Measurements from ENCODE around the gene RPS3. TPM values are rescaled to one million over a fixed set of nuclear protein-coding genes. Genes with fewer than 3 reads are reported as not detected.

The RPS3 gene
- polyA plus RNA-seq, 1 donor (not counting 4 experiments of a cell fraction or from before 2014, with no cell fraction given): 3,843 TPM

DNA sequence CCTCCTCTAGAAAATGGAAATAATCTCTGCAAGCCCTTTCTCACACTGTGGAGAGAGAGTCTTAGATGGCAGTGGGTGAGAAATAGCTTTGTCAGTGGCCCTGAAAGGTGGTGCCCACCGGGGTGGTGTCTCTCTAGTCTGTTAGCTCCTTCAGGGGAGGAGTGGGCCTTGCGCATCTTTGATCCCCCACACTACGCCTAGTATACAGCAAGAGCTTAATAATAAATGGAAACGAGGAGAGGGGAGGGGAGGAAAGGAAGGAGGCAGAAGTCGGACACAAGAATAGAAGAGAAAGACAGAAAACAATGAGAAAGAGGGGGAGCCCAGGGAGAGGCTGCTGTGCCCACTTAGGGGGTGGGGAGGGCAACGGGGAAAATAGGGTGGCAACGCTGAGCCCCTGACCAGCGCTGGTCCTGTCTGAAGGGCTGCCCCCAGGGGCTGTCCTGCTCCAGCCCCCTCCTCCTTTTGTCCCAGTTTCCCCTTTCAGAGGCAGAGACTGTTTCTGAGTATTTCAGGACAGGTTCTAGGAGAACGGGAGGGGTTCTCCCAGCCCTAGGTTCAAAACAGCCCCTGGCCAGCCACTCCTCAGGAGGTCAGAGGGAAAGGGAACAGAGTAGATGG is 49.1 kb upstream of the RPS3 start:
- no peak for TF ChIP-seq EZH2 (IDR thresholded peaks at IDR 0.05; ENCODE audit: low read length)
- TF ChIP-seq CTCF (optimal IDR thresholded peaks at IDR 0.05 in 1 of 3, IDR thresholded peaks at IDR 0.05 in 1 of 3, conservative IDR thresholded peaks at IDR 0.05 in 1 of 3; ENCODE audit: extremely low read depth in 1 of 3, insufficient read depth in 2 of 3, low read length in 3 of 3): no peak
- Histone ChIP-seq H3K9me1 (ENCODE audit: control insufficient read depth, extremely low read depth, insufficient read depth, low read length) (no peaks in the 10 kb centered on the region), H3K9me3 (ENCODE audit: control insufficient read depth, low read depth, low read length) (no peaks in the 10 kb centered on the region), H3K79me2 (ENCODE audit: control insufficient read depth, insufficient read depth, low read length) (no peaks in the 10 kb centered on the region), H3K4me1 (ENCODE audit: control insufficient read depth, extremely low read depth, insufficient read depth, low read length) (peaks cover 14% of the 10 kb centered on the region), H3K27me3 (ENCODE audit: control insufficient read depth, extremely low read depth, insufficient read depth, low read length) (peaks cover 3% of the 10 kb centered on the region), H3K4me3 (ENCODE audit: control insufficient read depth in 2 of 3, extremely low read depth in 1 of 3, insufficient read depth in 2 of 3, low read depth in 1 of 3, low read length in 3 of 3) (no peak overlapping the region), H3K27ac (ENCODE audit: control insufficient read depth, insufficient read depth, low read length) (no peak overlapping the region), H4K20me1 (ENCODE audit: control insufficient read depth, extremely low read depth, insufficient read depth, low read length) (no peaks in the 10 kb centered on the region), H3K9ac (ENCODE audit: control insufficient read depth, extremely low read depth, insufficient read depth, low read length) (no peak overlapping the region), H3K36me3 (ENCODE audit: control insufficient read depth in 2 of 2, extremely low read depth in 1 of 2, insufficient read depth in 2 of 2, low read length in 2 of 2) (no peaks in the 10 kb centered on the region), H2AFZ (ENCODE audit: control insufficient read depth, low read length) (no peak overlapping the region), H3K4me2 (ENCODE audit: control insufficient read depth, extremely low read depth, insufficient read depth, low read depth, low read length) (no peak overlapping the region)
- DNase-seq (ENCODE audit: low read depth, low spot score): no peak
- no peak for FAIRE-seq
- dilution Hi-C loops (cut with MboI; ENCODE audit: extremely low pct_ligation_motif_present, low sequenced_read_pairs): no loop called here

DNA sequence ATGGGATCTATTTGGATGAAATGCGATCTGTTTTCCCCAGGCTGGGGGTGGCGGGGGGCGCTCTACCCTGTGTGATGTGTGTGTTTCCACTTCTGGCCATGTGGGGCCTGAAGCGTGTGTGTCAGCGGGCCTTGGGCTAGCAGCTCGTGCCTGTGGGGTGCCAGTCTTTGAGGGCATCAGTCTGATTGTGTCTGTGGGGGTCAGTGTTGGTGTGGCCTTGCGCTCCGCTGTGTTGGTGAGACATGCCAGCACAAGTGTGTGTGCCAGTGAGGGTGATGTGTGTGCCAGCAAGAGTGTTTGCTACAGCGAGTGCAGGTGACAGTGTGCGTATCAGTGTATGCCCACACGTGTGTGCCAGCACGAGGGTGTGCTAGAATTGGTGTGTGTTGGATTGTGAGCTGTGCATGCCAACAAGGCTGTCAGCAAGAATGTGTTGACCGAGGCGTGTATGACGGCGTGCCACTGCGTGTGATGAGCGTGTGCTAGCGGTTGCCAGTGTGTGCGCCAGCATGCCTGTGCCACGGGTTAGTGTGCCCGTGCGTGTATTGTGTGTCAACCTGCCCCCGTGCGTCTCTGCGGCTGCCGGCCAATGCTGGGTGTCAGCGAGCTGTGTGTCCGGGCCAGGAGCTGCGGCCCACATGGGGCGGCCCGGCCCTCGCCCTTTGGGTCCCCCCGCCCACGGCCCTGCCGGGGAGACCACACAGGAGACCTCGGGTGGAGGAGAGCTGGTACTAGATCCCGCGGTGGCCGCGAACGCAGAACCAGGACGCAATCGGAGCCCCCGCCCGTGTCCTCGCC is 48.4 kb upstream of the RPS3 start:
- no peaks in the 10 kb centered on the region for H4K20me1 ChIP-seq (ENCODE audit: control insufficient read depth, extremely low read depth, insufficient read depth, low read length)
- no peaks in the 10 kb centered on the region for H3K36me3 ChIP-seq (ENCODE audit: control insufficient read depth in 2 of 2, extremely low read depth in 1 of 2, insufficient read depth in 2 of 2, low read length in 2 of 2)
- dilution Hi-C loops (cut with MboI; ENCODE audit: extremely low pct_ligation_motif_present, low sequenced_read_pairs): no loop called here
- H3K79me2 ChIP-seq (ENCODE audit: control insufficient read depth, insufficient read depth, low read length): no peaks in the 10 kb centered on the region
- peak overlapping the region; percentile 73 for H3K4me2 ChIP-seq (ENCODE audit: control insufficient read depth, extremely low read depth, insufficient read depth, low read depth, low read length)
- peaks cover 3% of the 10 kb centered on the region for H3K27me3 ChIP-seq (ENCODE audit: control insufficient read depth, extremely low read depth, insufficient read depth, low read length)
- H3K4me3 ChIP-seq (ENCODE audit: control insufficient read depth in 2 of 3, extremely low read depth in 1 of 3, insufficient read depth in 2 of 3, low read depth in 1 of 3, low read length in 3 of 3): peak overlapping the region; percentile 38 to 50 (median 46)
- peak in 1 of 3 experiments; percentile 10 for TF ChIP-seq CTCF (optimal IDR thresholded peaks at IDR 0.05 in 1 of 3, IDR thresholded peaks at IDR 0.05 in 1 of 3, conservative IDR thresholded peaks at IDR 0.05 in 1 of 3; ENCODE audit: extremely low read depth in 1 of 3, insufficient read depth in 2 of 3, low read length in 3 of 3)
- TF ChIP-seq EZH2 (IDR thresholded peaks at IDR 0.05; ENCODE audit: low read length): no peak
- H3K9me3 ChIP-seq (ENCODE audit: control insufficient read depth, low read depth, low read length): no peaks in the 10 kb centered on the region
- peak overlapping the region; percentile 51 for H3K9ac ChIP-seq (ENCODE audit: control insufficient read depth, extremely low read depth, insufficient read depth, low read length)
- peak; percentile 77 for DNase-seq (ENCODE audit: low read depth, low spot score)
- FAIRE-seq: no peak
- H3K4me1 ChIP-seq (ENCODE audit: control insufficient read depth, extremely low read depth, insufficient read depth, low read length): peaks cover 14% of the 10 kb centered on the region
- H3K9me1 ChIP-seq (ENCODE audit: control insufficient read depth, extremely low read depth, insufficient read depth, low read length): no peaks in the 10 kb centered on the region
- H3K27ac ChIP-seq (ENCODE audit: control insufficient read depth, insufficient read depth, low read length): no peak overlapping the region
- H2AFZ ChIP-seq (ENCODE audit: control insufficient read depth, low read length): peak overlapping the region; percentile 65
